CD8-positive, alpha-beta memory T cell (primary cell): ENCODE data around the gene SPATA3. TPM values are rescaled to one million over a fixed set of nuclear protein-coding genes. Genes with fewer than 3 reads are reported as not detected.
"Not testable (repeated sequence)": the region's sequence is repeated elsewhere in the genome, so short reads cannot be mapped to it uniquely, and the experiment has no call there.

Source experiments
- CTCF ChIA-PET: fragments of 350-600 bp; sonication (Branson Sonifier 250); formaldehyde crosslinking; loops from one replicate; lab custom pipeline; 2021; ENCODE audit warnings: antibody characterized with exemption; lab: Charles Lee
- POLR2A ChIA-PET: fragments of 350-600 bp; sonication (Branson Sonifier 250); formaldehyde crosslinking; loops from one replicate; lab custom pipeline; 2021; ENCODE audit warnings: antibody characterized with exemption; lab: Charles Lee
- DNase-seq, 5 donors: peaks; one replicate each; pipeline versions ENCODE4 v3.0.0 to v3.0.0-alpha.2; 2020 to 2022; ENCODE audit warnings: mixed read lengths in 1 of 5
- H3K27ac ChIP-seq: one replicate; pipeline ENCODE4 v1.7.0; 2013; ENCODE audit warnings: low read depth, mild to moderate bottlenecking, low read length, moderate library complexity
- H3K27me3 ChIP-seq: 2 replicates; pipeline ENCODE4 v1.7.0; 2013; ENCODE audit warnings: low read length, mild to moderate bottlenecking; ENCODE audit not compliant: insufficient read depth, poor library complexity, severe bottlenecking
- H3K36me3 ChIP-seq: 2 replicates; pipeline ENCODE4 v1.7.0; 2013; ENCODE audit warnings: mild to moderate bottlenecking, low read length, moderate library complexity; ENCODE audit not compliant: insufficient read depth
- H3K4me1 ChIP-seq: 2 replicates; pipeline ENCODE4 v1.7.0; 2013; ENCODE audit warnings: mild to moderate bottlenecking, low read length, moderate library complexity; ENCODE audit not compliant: insufficient read depth
- H3K4me3 ChIP-seq: 2 replicates; pipeline ENCODE4 v1.7.0; 2013; ENCODE audit warnings: mild to moderate bottlenecking, low read length
- H3K9me3 ChIP-seq: 2 replicates; pipeline ENCODE4 v1.7.0; 2013; ENCODE audit warnings: mild to moderate bottlenecking, low read length
- H3K27ac Mint-ChIP-seq, 8 donors: one replicate each; pipeline ENCODE4 v1.8.0; 2020 to 2021; ENCODE audit warnings: mixed read lengths in 8 of 8, mild to moderate bottlenecking in 6 of 8, inconsistent platforms in 3 of 8, moderate library complexity in 3 of 8
- H3K27me3 Mint-ChIP-seq, 2 donors: one replicate each; pipeline ENCODE4 v1.8.0; 2020 to 2021; ENCODE audit warnings: mixed read lengths in 2 of 2, mild to moderate bottlenecking in 1 of 2, moderate library complexity in 1 of 2
- H3K36me3 Mint-ChIP-seq, 3 donors: one replicate each; pipeline ENCODE4 v1.8.0; 2020 to 2021; ENCODE audit warnings: mixed read lengths in 3 of 3, inconsistent platforms in 1 of 3, mild to moderate bottlenecking in 1 of 3
- H3K4me1 Mint-ChIP-seq, 3 donors: one replicate each; pipeline ENCODE4 v1.8.0; 2020 to 2021; ENCODE audit warnings: mixed read lengths in 3 of 3, inconsistent platforms in 1 of 3, mild to moderate bottlenecking in 1 of 3
- H3K4me3 Mint-ChIP-seq, 7 donors: one replicate each; pipeline ENCODE4 v1.8.0; 2020 to 2021; ENCODE audit warnings: mixed read lengths in 7 of 7, mild to moderate bottlenecking in 6 of 7, moderate library complexity in 4 of 7, inconsistent platforms in 2 of 7
- H3K9me3 Mint-ChIP-seq, 5 donors: one replicate each; pipeline ENCODE4 v1.8.0; 2020 to 2022; ENCODE audit warnings: mixed read lengths in 5 of 5, mild to moderate bottlenecking in 3 of 5, moderate library complexity in 2 of 5, inconsistent platforms in 1 of 5
- polyA plus RNA-seq: library from polyadenylated mRNA; unstranded; fragments of 300-500 nt; fragmentation: Illumina TruSeq; gene quantifications from one replicate; pipeline ENCODE4 v1.2.3, GENCODE V29; 2021
- total RNA-seq, 2 experiments: library from RNA; stranded (reverse); gene quantifications; one replicate each; pipeline ENCODE4 v1.2.3, GENCODE V29; 2021

Gene SPATA3
- total and polyA plus RNA-seq, 3 experiments from 2014 or later, result 0.24 TPM; not detected in 2

DNA sequence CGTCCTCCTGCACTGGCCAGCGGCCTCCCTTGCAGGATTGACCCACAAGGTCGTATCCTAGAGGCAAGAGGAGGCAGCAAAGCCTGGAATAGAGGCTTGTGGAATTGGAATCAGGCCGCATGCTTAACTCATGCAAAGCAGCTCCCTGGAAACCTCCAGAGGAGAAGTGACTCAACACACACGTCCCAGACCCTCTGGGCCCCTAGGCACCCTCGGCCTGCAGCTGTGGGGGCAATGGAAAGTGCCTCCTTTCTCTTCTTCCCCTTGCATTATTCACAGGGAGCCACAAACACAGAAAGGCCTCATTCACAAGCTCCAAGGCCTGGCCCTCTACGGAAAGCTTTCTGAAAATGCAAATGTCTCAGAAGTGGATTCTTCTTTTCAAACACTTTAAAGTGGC is 19.6 kb downstream of the SPATA3 start:
- H3K27ac Mint-ChIP-seq, result no peak overlapping the region
- no peak for DNase-seq
- Histone ChIP-seq H3K4me3 (no peak overlapping the region), H3K27me3 (no peaks in the 10 kb centered on the region), H3K36me3 (no peaks in the 10 kb centered on the region), H3K9me3 (no peaks in the 10 kb centered on the region), H3K4me1 (no peaks in the 10 kb centered on the region), H3K27ac (no peak overlapping the region)
- H3K4me1 Mint-ChIP-seq, result no peaks in the 10 kb centered on the region
- H3K36me3 Mint-ChIP-seq, result peaks cover 0 to 5% (median 0%) of the 10 kb centered on the region in 3 donors
- peaks cover 14 to 37% of the 10 kb centered on the region in 2 donors for H3K27me3 Mint-ChIP-seq
- no peaks in the 10 kb centered on the region for H3K9me3 Mint-ChIP-seq
- CTCF ChIA-PET, result interaction anchor here (1.9 kb wide), 1 partner anchor 37 kb away, joined by 7 read pairs; no protein-coding TSS in a partner anchor
- H3K4me3 Mint-ChIP-seq, result no peak overlapping the region
- POLR2A ChIA-PET, result no interaction called here

DNA sequence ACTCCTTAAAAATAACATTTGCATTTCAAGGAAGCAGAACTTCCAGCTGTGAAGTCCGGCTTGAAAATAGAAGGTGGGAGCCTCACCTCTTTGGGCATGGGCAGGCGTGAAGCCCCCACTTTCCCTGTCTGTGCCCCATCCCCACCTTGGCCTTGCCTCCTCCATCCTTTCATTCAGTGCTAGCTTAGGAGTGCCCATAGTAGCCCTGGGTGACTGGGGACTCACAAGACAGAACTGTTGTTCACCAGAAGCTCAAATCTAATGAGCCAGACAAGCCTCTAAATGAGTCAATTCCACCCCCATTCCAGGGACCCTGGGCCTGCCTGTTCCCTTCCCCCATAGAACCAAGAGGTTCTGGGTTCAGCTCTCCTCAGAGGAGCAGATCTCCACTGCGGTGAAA is 20.0 kb downstream of the SPATA3 start:
- no peaks in the 10 kb centered on the region for H3K27me3 ChIP-seq
- H3K9me3 Mint-ChIP-seq, result no peaks in the 10 kb centered on the region
- H3K4me3 Mint-ChIP-seq, result no peak overlapping the region
- H3K4me1 ChIP-seq, result no peaks in the 10 kb centered on the region
- H3K4me1 Mint-ChIP-seq, result no peaks in the 10 kb centered on the region
- no peaks in the 10 kb centered on the region for H3K36me3 ChIP-seq
- CTCF ChIA-PET, result interaction anchor here (1.9 kb wide), 1 partner anchor 36 kb away, joined by 7 read pairs; no protein-coding TSS in a partner anchor
- H3K4me3 ChIP-seq, result no peak overlapping the region
- H3K9me3 ChIP-seq, result no peaks in the 10 kb centered on the region
- POLR2A ChIA-PET, result no interaction called here
- peaks cover 0 to 5% (median 0%) of the 10 kb centered on the region in 3 donors for H3K36me3 Mint-ChIP-seq
- peaks cover 14 to 41% of the 10 kb centered on the region in 2 donors for H3K27me3 Mint-ChIP-seq
- DNase-seq, result no peak
- H3K27ac ChIP-seq, result no peak overlapping the region
- no peak overlapping the region for H3K27ac Mint-ChIP-seq

DNA sequence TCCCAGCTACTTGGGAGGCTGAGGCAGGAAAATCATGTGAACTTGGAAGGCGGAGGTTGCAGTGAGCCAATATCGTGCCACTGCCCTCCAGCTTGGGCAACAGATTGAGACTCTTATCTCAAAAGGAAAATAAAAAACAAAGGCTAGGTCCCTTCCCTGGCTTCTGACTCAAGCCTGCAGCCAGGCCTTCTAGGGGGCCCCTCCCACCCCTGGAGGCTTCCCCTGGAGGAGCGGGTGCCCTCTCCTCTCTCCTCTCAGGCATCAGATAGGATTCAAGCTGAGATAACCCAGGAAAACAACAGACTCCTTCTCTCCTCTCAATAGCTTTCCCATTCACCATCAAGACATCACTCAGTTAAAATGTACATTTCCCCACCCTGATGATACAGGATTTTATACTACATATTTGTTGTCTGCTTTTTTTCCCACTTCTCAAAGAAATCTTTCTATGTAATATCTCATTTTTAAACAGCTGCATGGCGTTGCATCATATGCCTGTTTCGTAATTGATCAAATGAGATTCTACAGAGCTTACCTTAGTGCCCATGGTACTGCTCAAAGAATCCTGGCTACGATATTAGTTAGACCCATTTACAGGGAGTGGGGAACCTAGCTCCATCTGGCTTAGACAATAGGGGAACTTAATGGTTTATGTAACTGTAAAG is 20.8 kb downstream of the SPATA3 start:
- H3K27ac ChIP-seq, result no peak overlapping the region
- DNase-seq, result no peak
- Mint-ChIP-seq H3K4me1 (no peaks in the 10 kb centered on the region), H3K27ac (no peak overlapping the region), H3K4me3 (no peak overlapping the region), H3K27me3 (peaks cover 14 to 46% of the 10 kb centered on the region in 2 donors), H3K36me3 (peaks cover 0 to 5% (median 0%) of the 10 kb centered on the region in 3 donors), H3K9me3 (no peaks in the 10 kb centered on the region)
- no peaks in the 10 kb centered on the region for H3K36me3 ChIP-seq
- CTCF ChIA-PET, result interaction anchor here (1.0 to 1.9 kb wide), 2 partner anchors 23 to 36 kb away, joined by 3 to 7 read pairs; no protein-coding TSS in a partner anchor
- H3K27me3 ChIP-seq, result no peaks in the 10 kb centered on the region
- POLR2A ChIA-PET, result no interaction called here
- H3K4me3 ChIP-seq, result no peak overlapping the region
- H3K9me3 ChIP-seq, result no peaks in the 10 kb centered on the region
- no peaks in the 10 kb centered on the region for H3K4me1 ChIP-seq

DNA sequence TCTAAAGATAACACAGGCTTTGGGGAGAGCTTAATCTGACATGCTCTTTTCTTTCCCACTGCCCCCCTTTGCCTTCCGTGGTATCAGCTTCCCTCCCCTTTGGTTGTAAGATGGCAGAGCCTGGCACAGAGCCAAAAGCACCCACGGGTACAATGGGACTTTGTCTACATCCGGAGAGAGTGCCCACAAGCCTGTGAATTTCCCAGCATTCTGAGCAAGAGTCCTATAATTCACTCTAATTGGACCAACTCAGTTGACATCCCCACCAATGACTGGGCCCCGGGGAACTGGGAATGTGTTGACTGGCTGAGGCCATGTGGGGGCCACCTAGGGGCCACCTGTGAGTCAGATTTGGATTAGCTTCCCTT is 21.3 kb downstream of the SPATA3 start:
- Mint-ChIP-seq H3K4me3 (no peak overlapping the region), H3K36me3 (peaks cover 0 to 5% (median 0%) of the 10 kb centered on the region in 3 donors), H3K27me3 (peaks cover 14 to 46% of the 10 kb centered on the region in 2 donors), H3K9me3 (no peaks in the 10 kb centered on the region), H3K27ac (no peak overlapping the region), H3K4me1 (no peaks in the 10 kb centered on the region)
- DNase-seq, result no peak
- no peak overlapping the region for H3K27ac ChIP-seq
- H3K27me3 ChIP-seq, result no peaks in the 10 kb centered on the region
- no peaks in the 10 kb centered on the region for H3K36me3 ChIP-seq
- POLR2A ChIA-PET, result no interaction called here
- H3K4me3 ChIP-seq, result no peak overlapping the region
- CTCF ChIA-PET, result interaction anchor here (1.0 to 1.9 kb wide), 3 partner anchors 14 to 35 kb away, joined by 3 to 7 read pairs (median 3); no protein-coding TSS in a partner anchor
- H3K4me1 ChIP-seq, result no peaks in the 10 kb centered on the region
- no peaks in the 10 kb centered on the region for H3K9me3 ChIP-seq

- no peak overlapping the region for H3K4me3 ChIP-seq
- ChIA-PET CTCF (interaction anchor here (1.5 kb wide), 1 partner anchor 13 kb away, joined by 3 read pairs; no protein-coding TSS in a partner anchor), POLR2A (no interaction called here)
- Mint-ChIP-seq H3K27me3 (peaks cover 5 to 43% of the 10 kb centered on the region in 2 donors), H3K4me3 (no peak overlapping the region), H3K4me1 (no peaks in the 10 kb centered on the region), H3K36me3 (peaks cover 0 to 5% (median 0%) of the 10 kb centered on the region in 3 donors), H3K27ac (no peak overlapping the region), H3K9me3 (no peaks in the 10 kb centered on the region)
- H3K27me3 ChIP-seq, result no peaks in the 10 kb centered on the region
- no peaks in the 10 kb centered on the region for H3K36me3 ChIP-seq
- DNase-seq, result no peak
- H3K27ac ChIP-seq, result no peak overlapping the region
- H3K4me1 ChIP-seq, result no peaks in the 10 kb centered on the region
- H3K9me3 ChIP-seq, result no peaks in the 10 kb centered on the region
Measured at GRCh38 chr2:231018184-231018583, 22.3 kb downstream of the SPATA3 start.

GRCh38 chr2:231025059-231025458 is 29.1 kb downstream of the SPATA3 start:
- H3K4me1 ChIP-seq, H3K4me3 ChIP-seq, CTCF ChIA-PET, H3K27ac ChIP-seq, H3K4me3 Mint-ChIP-seq, DNase-seq, H3K9me3 ChIP-seq, H3K27ac Mint-ChIP-seq, H3K27me3 ChIP-seq, H3K9me3 Mint-ChIP-seq, H3K4me1 Mint-ChIP-seq, H3K36me3 ChIP-seq, POLR2A ChIA-PET, H3K36me3 Mint-ChIP-seq: not testable (repeated sequence)
- H3K27me3 Mint-ChIP-seq, result peaks cover 9 to 22% of the 10 kb centered on the region in 2 donors

- CTCF ChIA-PET, result no interaction called here
- Mint-ChIP-seq H3K4me1 (no peaks in the 10 kb centered on the region), H3K27me3 (peaks cover 16 to 22% of the 10 kb centered on the region in 2 donors), H3K27ac (no peak overlapping the region), H3K36me3 (no peaks in the 10 kb centered on the region), H3K4me3 (no peak overlapping the region), H3K9me3 (no peaks in the 10 kb centered on the region)
- Histone ChIP-seq H3K27ac (no peak overlapping the region), H3K36me3 (no peaks in the 10 kb centered on the region), H3K9me3 (no peaks in the 10 kb centered on the region), H3K27me3 (no peaks in the 10 kb centered on the region), H3K4me1 (no peaks in the 10 kb centered on the region), H3K4me3 (no peak overlapping the region)
- POLR2A ChIA-PET, result no interaction called here
- no peak for DNase-seq
Measured at GRCh38 chr2:231028889-231029288, 33.0 kb downstream of the SPATA3 start.

DNA sequence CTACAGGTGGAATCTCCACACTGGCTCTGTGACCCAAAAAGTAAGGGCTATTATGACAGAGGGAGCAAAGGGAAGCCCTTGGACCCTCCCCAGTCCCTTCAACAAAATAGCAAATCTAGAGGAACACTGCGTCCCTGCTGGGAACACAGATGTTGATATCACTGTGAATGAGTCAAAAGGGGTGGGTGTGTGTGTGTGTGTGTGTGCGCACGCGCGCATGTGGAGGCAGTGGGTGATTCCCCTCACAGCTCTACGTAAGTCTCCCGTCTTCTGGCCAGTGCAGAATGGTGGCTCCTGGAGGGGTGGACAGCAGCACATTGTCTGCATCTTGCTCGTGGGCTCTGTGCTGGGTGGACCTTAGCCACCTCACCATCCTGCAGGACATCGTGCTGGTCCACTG is 33.6 kb downstream of the SPATA3 start:
- Histone ChIP-seq H3K4me1 (no peaks in the 10 kb centered on the region), H3K9me3 (no peaks in the 10 kb centered on the region), H3K27me3 (no peaks in the 10 kb centered on the region), H3K36me3 (no peaks in the 10 kb centered on the region), H3K4me3 (no peak overlapping the region), H3K27ac (no peak overlapping the region)
- Mint-ChIP-seq H3K4me3 (peak overlapping the region in 1 of 7 donors; percentile 30), H3K9me3 (no peaks in the 10 kb centered on the region), H3K27ac (peak overlapping the region in 1 of 8 donors; percentile 43), H3K36me3 (no peaks in the 10 kb centered on the region), H3K27me3 (peaks cover 16 to 26% of the 10 kb centered on the region in 2 donors), H3K4me1 (no peaks in the 10 kb centered on the region)
- ChIA-PET POLR2A (no interaction called here), CTCF (no interaction called here)
- DNase-seq, result no peak
